NB4 (cell line): ENCODE data around the gene INHBE.

Experiments
- DNase-seq: peaks from one replicate; pipeline ENCODE4 v3.0.0; 2010; ENCODE audit warnings: low read depth
- H3K4me3 ChIP-seq: one replicate; pipeline ENCODE4 v1.5.1; 2011; ENCODE audit warnings: mild to moderate bottlenecking, low read depth, low read length, moderate library complexity
- CTCF ChIP-seq: IDR thresholded peaks from one replicate; pipeline ENCODE4 v1.5.1; 2012; ENCODE audit warnings: low read depth, low read length
- MAX ChIP-seq: IDR thresholded peaks from 2 replicates; pipeline ENCODE4 v1.6.1; 2011; ENCODE audit warnings: low read depth, low read length
- MYC ChIP-seq: IDR thresholded peaks from 2 replicates; pipeline ENCODE4 v1.6.1; 2011; ENCODE audit warnings: low read depth, low read length
- POLR2A ChIP-seq: IDR thresholded peaks from 2 replicates; pipeline ENCODE4 v1.6.1; 2011; ENCODE audit warnings: mild to moderate bottlenecking; ENCODE audit not compliant: insufficient read length; ENCODE audit errors: extremely low read depth

INHBE gene

GRCh38 chr12:57452937-57453509 lies 2.1 kb upstream of the INHBE start:
- TF ChIP-seq POLR2A (no peak), MAX (peak; percentile 49; the same call in 1 of the 2 replicates), CTCF (peak; percentile 95), MYC (0 out of 2 replicates have a peak, but pooled peaks have one; percentile 22)
- DNase-seq = peak; percentile 79
- no peak overlapping the region for H3K4me3 ChIP-seq

GRCh38 chr12:57454213-57454565 lies 918 bp upstream of the INHBE start:
- no peak for DNase-seq
- H3K4me3 ChIP-seq = no peak overlapping the region
- TF ChIP-seq POLR2A (no peak), MYC (no peak), CTCF (no peak)

- no peak for DNase-seq
- no peak overlapping the region for H3K4me3 ChIP-seq
- TF ChIP-seq MAX (no peak), MYC (no peak), POLR2A (no peak), CTCF (no peak)
Measured at GRCh38 chr12:57455374-57456144, 452 bp downstream of the INHBE start.

- TF ChIP-seq POLR2A (no peak), MYC (no peak), MAX (no peak), CTCF (peak; percentile 82)
- H3K4me3 ChIP-seq = no peak overlapping the region
- DNase-seq = peak; percentile 72
Measured at GRCh38 chr12:57456145-57456700, 1.1 kb downstream of the INHBE start.

GRCh38 chr12:57456737-57457490 lies 1.8 kb downstream of the INHBE start:
- no peak for DNase-seq
- no peak for TF ChIP-seq POLR2A
- no peak for TF ChIP-seq MYC
- TF ChIP-seq CTCF = no peak
- TF ChIP-seq MAX = no peak
- H3K4me3 ChIP-seq = no peak overlapping the region
